Activated CD8-positive, alpha-beta T cell treated with anti-CD3 and anti-CD28 coated beads for 36 hours (primary cell): ENCODE data around the gene ZFP36L2. TPM values are rescaled to one million over a fixed set of nuclear protein-coding genes. Genes with fewer than 3 reads are reported as not detected.

Experiments
- ATAC-seq: fragments of 200-7000 bp; cut with Tn5 transposase; one replicate; pipeline ENCODE4 v1.10.0; 2021; ENCODE audit warnings: mild to moderate bottlenecking, moderate library complexity
- CTCF ChIA-PET: fragments of 350-600 bp; sonication (Branson Sonifier 250); formaldehyde crosslinking; loops from one replicate; lab custom pipeline; 2021; ENCODE audit warnings: antibody characterized with exemption; lab: Charles Lee
- POLR2A ChIA-PET: fragments of 350-600 bp; sonication (Branson Sonifier 250); formaldehyde crosslinking; loops from one replicate; lab custom pipeline; 2021; ENCODE audit warnings: antibody characterized with exemption; lab: Charles Lee
- DNase-seq: peaks from one replicate; pipeline ENCODE4 v3.0.0-alpha.2; 2020
- H3K27ac Mint-ChIP-seq: one replicate; pipeline ENCODE4 v1.8.0; 2021; ENCODE audit warnings: mild to moderate bottlenecking, mixed read lengths
- H3K27me3 Mint-ChIP-seq: one replicate; pipeline ENCODE4 v1.8.0; 2021; ENCODE audit warnings: mixed read lengths
- H3K36me3 Mint-ChIP-seq: one replicate; pipeline ENCODE4 v1.8.0; 2021; ENCODE audit warnings: low read depth, mixed read lengths
- H3K4me1 Mint-ChIP-seq: one replicate; pipeline ENCODE4 v1.8.0; 2021; ENCODE audit warnings: low read depth, mixed read lengths
- H3K4me3 Mint-ChIP-seq: one replicate; pipeline ENCODE4 v1.8.0; 2021; ENCODE audit warnings: mild to moderate bottlenecking, moderate library complexity, mixed read lengths
- H3K9me3 Mint-ChIP-seq: one replicate; pipeline ENCODE4 v1.8.0; 2021; ENCODE audit warnings: mixed read lengths
- CTCF ChIP-seq: fragments of 200-600 bp; IDR thresholded peaks from one replicate; pipeline ENCODE4 v1.8.0; 2022; ENCODE audit warnings: antibody characterized with exemption, mild to moderate bottlenecking
- intact Hi-C: fragments of 100-400 bp; cut with micrococcal nuclease; formaldehyde crosslinking; loops from one replicate; pipeline ENCODE4 v1.10.0; 2022
- total RNA-seq, 2 experiments: library from RNA; stranded (reverse); gene quantifications; one replicate each; pipeline ENCODE4 v1.2.3, GENCODE V29; 2021

ZFP36L2 gene
- total RNA-seq, 2 experiments from 2014 or later, result 102 to 106 TPM

- H3K27me3 Mint-ChIP-seq, result no peaks in the 10 kb centered on the region
- H3K4me1 Mint-ChIP-seq, result peaks cover 10% of the 10 kb centered on the region
- ATAC-seq (no peak), DNase-seq (no peak)
- peaks cover 3% of the 10 kb centered on the region for H3K36me3 Mint-ChIP-seq
- ChIA-PET POLR2A (interaction anchor here (1.0 kb wide), 1 partner anchor 54 kb away, joined by 3 read pairs; no protein-coding TSS in a partner anchor), CTCF (interaction anchor here (0.6 to 4.2 kb wide), 6 partner anchors 11 to 337 kb away, joined by 3 to 19 read pairs (median 3); no protein-coding TSS in a partner anchor)
- no peak for TF ChIP-seq CTCF
- H3K9me3 Mint-ChIP-seq, result no peaks in the 10 kb centered on the region
- intact Hi-C loops, result no loop called here
- no peak overlapping the region for H3K27ac Mint-ChIP-seq
- no peak overlapping the region for H3K4me3 Mint-ChIP-seq
These were observed 13.8 kb upstream of the ZFP36L2 start for GRCh38 chr2:43239981-43240765.

GRCh38 chr2:43238813-43239212 lies 12.4 kb upstream of the ZFP36L2 start:
- POLR2A ChIA-PET, result no interaction called here
- CTCF ChIA-PET, result interaction anchor here (1.2 to 4.1 kb wide), 2 partner anchors 10 to 291 kb away, joined by 3 to 19 read pairs; no protein-coding TSS in a partner anchor
- peaks cover 1% of the 10 kb centered on the region for H3K36me3 Mint-ChIP-seq
- no peak for TF ChIP-seq CTCF
- no peaks in the 10 kb centered on the region for H3K9me3 Mint-ChIP-seq
- H3K4me3 Mint-ChIP-seq, result no peak overlapping the region
- intact Hi-C loops, result no loop called here
- H3K27me3 Mint-ChIP-seq, result no peaks in the 10 kb centered on the region
- peaks cover 10% of the 10 kb centered on the region for H3K4me1 Mint-ChIP-seq
- ATAC-seq (no peak), DNase-seq (no peak)
- no peak overlapping the region for H3K27ac Mint-ChIP-seq

- Mint-ChIP-seq H3K9me3 (no peaks in the 10 kb centered on the region), H3K27me3 (no peaks in the 10 kb centered on the region), H3K4me1 (peaks cover 10% of the 10 kb centered on the region), H3K4me3 (no peak overlapping the region), H3K36me3 (peaks cover 1% of the 10 kb centered on the region), H3K27ac (peak overlapping the region; percentile 62)
- DNase-seq (no peak), ATAC-seq (no peak)
- CTCF ChIA-PET, result interaction anchor here (1.2 to 4.1 kb wide), 2 partner anchors 9 to 290 kb away, joined by 3 to 19 read pairs; no protein-coding TSS in a partner anchor
- intact Hi-C loops, result no loop called here
- POLR2A ChIA-PET, result no interaction called here
- TF ChIP-seq CTCF, result no peak
These were observed 11.8 kb upstream of the ZFP36L2 start for GRCh38 chr2:43238176-43238575.

GRCh38 chr2:43233218-43234212 lies 7.1 kb upstream of the ZFP36L2 start:
- no peak for ATAC-seq
- TF ChIP-seq CTCF, result no peak
- Mint-ChIP-seq H3K36me3 (peaks cover 14% of the 10 kb centered on the region), H3K9me3 (no peaks in the 10 kb centered on the region), H3K4me1 (peaks cover 21% of the 10 kb centered on the region), H3K27ac (no peak overlapping the region), H3K27me3 (no peaks in the 10 kb centered on the region), H3K4me3 (no peak overlapping the region)
- ChIA-PET CTCF (interaction anchor here (1.0 to 19.3 kb wide), 2 partner anchors 101 to 250 kb away, joined by 3 to 647 read pairs; no protein-coding TSS in a partner anchor), POLR2A (no interaction called here)
- intact Hi-C loops, result no loop called here
- no peak for DNase-seq
